Measurements from ENCODE around the gene DDA1.
A peak's percentile ranks its signal among the peaks of the same experiment; 100 is the strongest.
"Not testable (repeated sequence)": the region's sequence is repeated elsewhere in the genome, so short reads cannot be mapped to it uniquely, and the experiment has no call there.

The DDA1 gene

GRCh38 chr19:17289489-17289888 is 19.9 kb upstream of the DDA1 start:
- peak in 1 of 2 experiments; percentile 30 for DNase-seq

GRCh38 chr19:17292301-17293074 is 16.9 kb upstream of the DDA1 start:
- no peak for DNase-seq

- no peak for DNase-seq
Measured at GRCh38 chr19:17293605-17294004, 15.8 kb upstream of the DDA1 start.

- no peak for DNase-seq
Measured at GRCh38 chr19:17294051-17294891, 15.1 kb upstream of the DDA1 start.

GRCh38 chr19:17295551-17295950 is 13.8 kb upstream of the DDA1 start:
- not testable (repeated sequence) for DNase-seq

GRCh38 chr19:17296273-17296672 is 13.1 kb upstream of the DDA1 start:
- no peak for DNase-seq

GRCh38 chr19:17296976-17297375 is 12.4 kb upstream of the DDA1 start:
- no peak for DNase-seq

GRCh38 chr19:17300992-17301619 is 8.3 kb upstream of the DDA1 start:
- no peak for DNase-seq

- DNase-seq: no peak
Measured at GRCh38 chr19:17302391-17303166, 6.8 kb upstream of the DDA1 start.

- DNase-seq: peak; percentile 92 to 93
Measured at GRCh38 chr19:17303167-17303939, 6.0 kb upstream of the DDA1 start, which contains the start of gene ABHD8. TSS of gene ABHD8 (minus strand) at chr19:17303425. CDS start at chr19:17301616, 1,809 bp downstream.

- no peak for DNase-seq
Measured at GRCh38 chr19:17303940-17304267, 5.5 kb upstream of the DDA1 start.

GRCh38 chr19:17304386-17305215 is 4.8 kb upstream of the DDA1 start:
- DNase-seq: no peak

- no peak for DNase-seq
Measured at GRCh38 chr19:17305216-17305516, 4.2 kb upstream of the DDA1 start.

GRCh38 chr19:17305517-17306284 is 3.7 kb upstream of the DDA1 start, which contains the start of gene MRPL34:
TSS of gene MRPL34 (plus strand) at chr19:17305872. CDS start at chr19:17305893, 21 bp downstream.
- peak; percentile 99 to 100 for DNase-seq

- peak in 1 of 2 experiments; percentile 50 for DNase-seq
Measured at GRCh38 chr19:17306285-17306714, 3.1 kb upstream of the DDA1 start.

- DNase-seq: no peak
Measured at GRCh38 chr19:17307876-17308377, 1.4 kb upstream of the DDA1 start.

- no peak for DNase-seq
Measured at GRCh38 chr19:17309965-17310461, 650 bp downstream of the DDA1 start.

- DNase-seq: no peak
Measured at GRCh38 chr19:17311455-17312188, 2.3 kb downstream of the DDA1 start.

All from NCI-H2081 (cell line).